ENCODE results near the gene IRS1. TPM values are rescaled to one million over a fixed set of nuclear protein-coding genes. Genes with fewer than 3 reads are reported as not detected.

Gene IRS1
- total and polyA plus RNA-seq, 2 of the 4 experiments (the other 2 are of a cell fraction), result 21.1 to 37.1 TPM

DNA sequence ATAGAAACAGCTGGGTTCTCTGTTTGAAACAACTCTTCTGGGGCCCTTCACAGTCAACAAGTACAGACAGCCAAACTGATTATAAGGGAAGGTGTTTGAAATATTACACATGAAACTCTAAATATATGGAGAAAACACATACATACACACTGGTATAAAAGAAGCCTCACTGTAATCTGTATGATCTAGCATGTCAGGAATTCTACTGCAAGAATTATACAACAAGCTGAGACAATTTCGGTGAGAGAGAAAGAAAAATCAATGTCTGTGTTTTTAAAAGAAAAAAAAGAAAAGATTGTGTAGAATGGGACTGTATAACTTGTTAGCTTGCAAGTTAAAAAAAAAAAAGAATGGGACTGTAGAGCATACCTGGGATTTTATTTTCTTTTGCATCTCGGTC lies 26.3 kb downstream of the IRS1 start:
- Histone ChIP-seq H3K27ac (ENCODE audit: insufficient read depth, low read length) (peak overlapping the region; percentile 98), H3K79me1 (ENCODE audit: low read depth in 1 of 2, low read length in 2 of 2) (peaks cover 5 to 51% of the 10 kb centered on the region in 2 experiments; a peak in 3 of 4 replicates), H2AFZ (replicated peaks; ENCODE audit: low read length, poor library complexity) (no peak overlapping the region), H3K4me2 (ENCODE audit: low read depth, low read length) (peak overlapping the region; percentile 88), H4K8ac (ENCODE audit: low read depth in 2 of 2, low read length in 2 of 2) (peak overlapping the region in 1 of 2 experiments; percentile 46; a peak in 1 of 4 replicates), H2BK20ac (ENCODE audit: low read depth, low read length) (no peak overlapping the region), H3K27me3 (ENCODE audit: control insufficient read depth, insufficient read depth, low read length) (no peaks in the 10 kb centered on the region), H2BK120ac (ENCODE audit: low read depth, low read length) (peak overlapping the region; percentile 62; the same call in 1 of the 2 replicates), H2AK5ac (ENCODE audit: low read depth, low read length) (no peak overlapping the region), H3K18ac (ENCODE audit: low read depth, low read length) (peak overlapping the region; percentile 86), H3K4me3 (ENCODE audit: insufficient read depth, low read depth, low read length) (no peak overlapping the region), H3K4me1 (ENCODE audit: control insufficient read depth, insufficient read depth, low read length) (peaks cover 15% of the 10 kb centered on the region), H3K23ac (ENCODE audit: low read depth, low read length) (peak overlapping the region; percentile 18), H2BK5ac (ENCODE audit: low read depth, low read length, poor library complexity, severe bottlenecking) (peak overlapping the region; percentile 78), H3K4ac (ENCODE audit: low read depth, low read length) (peak overlapping the region; percentile 66), H4K20me1 (ENCODE audit: insufficient read depth, low read length) (peaks cover 82% of the 10 kb centered on the region), H2BK15ac (ENCODE audit: low read depth, low read length) (0 out of 3 replicates have a peak overlapping the region, but pooled peaks have one; percentile 32), H4K5ac (ENCODE audit: low read depth, low read length) (peak overlapping the region; percentile 30; the same call in 1 of the 2 replicates), H3K9me3 (ENCODE audit: control insufficient read depth, insufficient read depth, low read length) (no peaks in the 10 kb centered on the region), H4K91ac (ENCODE audit: insufficient read depth, low read depth, low read length) (peak overlapping the region; percentile 25; the same call in 1 of the 2 replicates), H3K9ac (ENCODE audit: low read depth, low read length) (peak overlapping the region; percentile 83; the same call in 1 of the 2 replicates), H3K14ac (replicated peaks; ENCODE audit: low read depth, low read length) (peak overlapping the region; percentile 22; the same call in 1 of the 2 replicates), H3K36me3 (ENCODE audit: control insufficient read depth, insufficient read depth, low read length) (peaks cover 30% of the 10 kb centered on the region), H3K9me1 (ENCODE audit: insufficient read depth, low read length) (peaks cover 14% of the 10 kb centered on the region), H2AK9ac (replicated peaks; ENCODE audit: low read depth, low read length, poor library complexity) (no peak overlapping the region), H3K56ac (ENCODE audit: extremely low read depth, insufficient read depth, low read length) (no peak overlapping the region)
- WGBS, 2 experiments (ENCODE audit: extremely low coverage in 2 of 2, insufficient read length in 1 of 2), result no CpG with 5 or more reads among the region's 2 CpGs
- TF ChIP-seq SMC3 (IDR thresholded peaks at IDR 0.05; ENCODE audit: low read depth, low read length) (no peak), MXI1 (IDR thresholded peaks at IDR 0.05; ENCODE audit: borderline replicate concordance, low read depth, low read length) (no peak)
- TF ChIP-seq, protein P1, sequence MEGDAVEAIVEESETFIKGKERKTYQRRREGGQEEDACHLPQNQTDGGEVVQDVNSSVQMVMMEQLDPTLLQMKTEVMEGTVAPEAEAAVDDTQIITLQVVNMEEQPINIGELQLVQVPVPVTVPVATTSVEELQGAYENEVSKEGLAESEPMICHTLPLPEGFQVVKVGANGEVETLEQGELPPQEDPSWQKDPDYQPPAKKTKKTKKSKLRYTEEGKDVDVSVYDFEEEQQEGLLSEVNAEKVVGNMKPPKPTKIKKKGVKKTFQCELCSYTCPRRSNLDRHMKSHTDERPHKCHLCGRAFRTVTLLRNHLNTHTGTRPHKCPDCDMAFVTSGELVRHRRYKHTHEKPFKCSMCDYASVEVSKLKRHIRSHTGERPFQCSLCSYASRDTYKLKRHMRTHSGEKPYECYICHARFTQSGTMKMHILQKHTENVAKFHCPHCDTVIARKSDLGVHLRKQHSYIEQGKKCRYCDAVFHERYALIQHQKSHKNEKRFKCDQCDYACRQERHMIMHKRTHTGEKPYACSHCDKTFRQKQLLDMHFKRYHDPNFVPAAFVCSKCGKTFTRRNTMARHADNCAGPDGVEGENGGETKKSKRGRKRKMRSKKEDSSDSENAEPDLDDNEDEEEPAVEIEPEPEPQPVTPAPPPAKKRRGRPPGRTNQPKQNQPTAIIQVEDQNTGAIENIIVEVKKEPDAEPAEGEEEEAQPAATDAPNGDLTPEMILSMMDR (conservative IDR thresholded peaks at IDR 0.05; ENCODE audit: low read depth, low read length), result no peak
- peak; percentile 26; the same call in 1 of the 2 replicates for ATAC-seq (ENCODE audit: low read depth)
- dilution Hi-C loops (cut with HindIII; ENCODE audit: low sequenced_read_pairs, unreplicated experiment), result no loop called here
- intact Hi-C loops (cut with micrococcal nuclease), result no loop called here
- POLR2A ChIA-PET (ENCODE audit: unreplicated experiment), result interaction anchor here (0.6 kb wide), 1 partner anchor 13 kb away, joined by 8 read pairs; no protein-coding TSS in a partner anchor
- BruUV-seq (replicated peaks), result no TSS peak
- peak; percentile 44 for DNase-seq
- CTCF ChIA-PET, result interaction anchor here (0.6 to 1.2 kb wide), 3 partner anchors 12 to 351 kb away, joined by 3 read pairs; no protein-coding TSS in a partner anchor
- in situ Hi-C loops (cut with MboI; ENCODE audit: low sequenced_read_pairs), result no loop called here

All from IMR-90 (cell line).